GM13977 (cell line): ENCODE data around the gene NOXO1.
"Not testable (repeated sequence)": the region's sequence is repeated elsewhere in the genome, so short reads cannot be mapped to it uniquely, and the experiment has no call there.

ENCODE experiments used
- DNase-seq: peaks from one replicate; pipeline ENCODE4 v3.0.0; 2012; ENCODE audit warnings: low spot score
- in situ Hi-C: fragments of 300-500 bp; cut with MboI; formaldehyde crosslinking; loops from one replicate; pipeline ENCODE4 v1.12.0; 2022; ENCODE audit warnings: low sequenced_read_pairs, low pct_unique_long_range_greater_than_20kb, mixed read lengths, inconsistent platforms; ENCODE audit not compliant: unreplicated experiment
- TF ChIP-seq, protein P1 (sequence below): IDR thresholded peaks from 2 replicates; pipeline ENCODE4 v1.5.1; 2012; ENCODE audit warnings: mild to moderate bottlenecking, control low read depth; ENCODE audit not compliant: insufficient read depth; ENCODE audit errors: extremely low read depth, missing control alignments

The NOXO1 gene

DNA sequence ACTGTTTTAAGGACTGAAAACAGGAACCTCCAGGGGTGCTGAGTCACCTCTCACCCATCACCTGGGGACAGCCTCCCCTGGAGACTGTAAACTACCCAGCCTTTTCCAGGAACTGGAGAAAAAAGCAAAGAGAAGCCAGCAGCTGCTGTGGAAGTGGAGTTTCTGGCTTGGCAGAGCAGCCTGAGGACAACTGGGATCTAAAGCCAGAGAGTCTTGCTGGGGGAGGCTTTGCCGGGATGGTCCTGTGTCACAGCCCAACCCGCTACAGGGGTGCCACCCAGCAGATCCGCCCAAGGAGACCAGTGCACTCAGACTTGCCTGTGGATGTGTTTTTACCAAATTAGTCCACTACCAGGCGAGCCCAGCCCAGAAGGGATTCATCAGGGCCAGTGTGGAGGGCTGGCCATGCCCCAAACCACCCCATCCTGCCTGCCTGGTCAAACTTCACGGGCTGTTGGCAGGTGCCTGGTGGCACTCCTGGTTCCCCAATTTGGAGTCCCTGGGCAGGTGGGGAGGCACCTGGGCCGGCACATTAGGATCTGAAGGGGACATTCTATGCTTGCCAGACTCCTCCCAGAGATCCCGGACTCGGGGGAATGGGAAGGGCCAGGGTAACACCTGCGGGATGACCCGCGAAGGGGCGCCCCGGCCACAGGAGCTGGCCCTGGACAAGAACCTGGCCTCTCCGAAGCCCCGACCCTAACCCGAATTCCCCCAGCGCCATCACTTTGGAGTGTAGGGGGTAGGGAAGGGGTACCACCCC is 39.0 kb downstream of the NOXO1 start:
- TF ChIP-seq, protein P1, sequence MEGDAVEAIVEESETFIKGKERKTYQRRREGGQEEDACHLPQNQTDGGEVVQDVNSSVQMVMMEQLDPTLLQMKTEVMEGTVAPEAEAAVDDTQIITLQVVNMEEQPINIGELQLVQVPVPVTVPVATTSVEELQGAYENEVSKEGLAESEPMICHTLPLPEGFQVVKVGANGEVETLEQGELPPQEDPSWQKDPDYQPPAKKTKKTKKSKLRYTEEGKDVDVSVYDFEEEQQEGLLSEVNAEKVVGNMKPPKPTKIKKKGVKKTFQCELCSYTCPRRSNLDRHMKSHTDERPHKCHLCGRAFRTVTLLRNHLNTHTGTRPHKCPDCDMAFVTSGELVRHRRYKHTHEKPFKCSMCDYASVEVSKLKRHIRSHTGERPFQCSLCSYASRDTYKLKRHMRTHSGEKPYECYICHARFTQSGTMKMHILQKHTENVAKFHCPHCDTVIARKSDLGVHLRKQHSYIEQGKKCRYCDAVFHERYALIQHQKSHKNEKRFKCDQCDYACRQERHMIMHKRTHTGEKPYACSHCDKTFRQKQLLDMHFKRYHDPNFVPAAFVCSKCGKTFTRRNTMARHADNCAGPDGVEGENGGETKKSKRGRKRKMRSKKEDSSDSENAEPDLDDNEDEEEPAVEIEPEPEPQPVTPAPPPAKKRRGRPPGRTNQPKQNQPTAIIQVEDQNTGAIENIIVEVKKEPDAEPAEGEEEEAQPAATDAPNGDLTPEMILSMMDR: no peak
- DNase-seq: no peak
- in situ Hi-C loops: no loop called here

DNA sequence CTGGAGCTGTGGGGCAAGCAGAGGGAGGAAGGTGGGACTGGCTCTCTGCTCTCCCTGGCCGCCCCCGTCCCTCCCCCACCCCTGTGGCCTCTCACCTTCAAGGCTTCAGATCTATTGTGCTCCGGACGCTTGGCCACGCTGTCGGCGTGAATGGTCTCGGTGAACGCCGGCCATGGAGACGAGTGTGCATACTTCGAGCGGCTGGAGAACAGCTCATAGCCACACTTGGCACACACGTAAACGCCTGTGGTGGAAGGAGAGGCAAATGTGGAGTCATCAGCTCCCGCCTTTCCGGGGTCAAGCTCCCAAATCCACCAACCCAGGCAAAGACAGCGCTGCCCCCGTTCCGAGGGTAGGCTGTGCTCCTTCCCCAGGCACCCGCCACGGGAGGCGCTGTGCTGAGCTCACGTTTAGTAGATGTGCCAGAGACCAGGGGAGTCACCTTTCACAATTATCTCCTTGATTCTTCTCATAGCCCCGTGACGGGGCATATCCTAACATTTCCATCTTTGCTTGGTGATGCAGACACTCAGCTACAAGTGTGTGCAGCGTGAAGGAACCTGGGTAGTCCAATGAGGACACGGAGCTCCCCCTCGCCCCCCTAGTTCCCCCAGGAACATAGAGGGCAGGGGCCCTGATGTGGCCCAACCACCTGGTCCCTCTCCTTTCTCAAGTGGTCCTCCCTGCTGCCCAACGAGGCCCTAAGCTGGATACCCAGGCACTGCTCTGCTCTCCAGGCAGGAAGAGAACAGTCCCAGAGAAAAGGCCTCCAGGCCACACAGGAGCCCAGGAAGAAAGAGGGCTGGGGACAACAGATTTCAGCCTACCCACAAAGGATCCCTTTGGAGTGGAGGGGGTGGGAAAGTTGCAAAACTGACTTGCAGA is 39.9 kb downstream of the NOXO1 start:
- in situ Hi-C loops: no loop called here
- DNase-seq: no peak
- TF ChIP-seq, protein P1: no peak

DNA sequence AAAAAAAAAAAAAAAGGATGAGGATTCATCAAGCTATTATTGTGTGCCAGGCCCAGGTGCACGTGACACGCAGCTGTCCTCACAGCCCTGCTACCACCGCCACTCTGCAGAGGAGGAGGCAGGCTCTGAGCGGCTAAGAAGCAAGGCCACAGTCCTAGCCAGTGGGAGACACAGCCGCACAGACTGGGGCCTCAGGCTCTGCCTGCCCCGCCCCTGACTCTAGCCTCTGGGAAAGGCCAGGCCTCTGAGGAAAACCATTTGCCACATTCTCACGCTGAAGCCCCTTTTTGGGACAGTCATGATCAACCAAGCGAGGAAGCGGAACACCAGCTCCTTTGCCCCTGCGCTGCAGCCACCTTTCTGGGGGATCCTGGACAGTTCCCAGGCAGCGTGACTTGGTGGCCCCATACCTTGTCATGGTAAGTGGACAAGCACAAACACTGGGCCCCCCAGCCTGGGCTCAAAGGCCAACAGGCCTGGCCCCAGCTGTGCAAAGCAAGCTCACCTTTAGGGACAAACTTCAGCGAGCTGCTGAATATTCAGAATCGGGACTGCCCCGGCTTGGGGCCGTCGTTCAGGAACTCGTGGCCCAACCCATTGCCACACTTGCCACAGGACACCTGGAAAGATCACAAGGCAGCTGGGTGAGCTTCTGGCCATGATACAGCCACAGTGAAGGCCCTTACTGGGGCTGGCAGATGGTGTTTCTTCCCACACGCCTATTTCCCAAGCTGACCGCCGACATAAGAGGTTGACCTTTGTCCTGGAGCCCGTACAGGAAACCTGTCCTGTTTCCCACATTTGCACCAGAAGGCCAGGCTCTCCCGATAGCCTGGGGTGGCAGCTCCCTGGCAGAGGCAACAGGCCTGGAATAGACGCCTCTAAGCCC is 40.8 kb downstream of the NOXO1 start:
- in situ Hi-C loops: no loop called here
- no peak for DNase-seq
- TF ChIP-seq, protein P1: no peak

DNA sequence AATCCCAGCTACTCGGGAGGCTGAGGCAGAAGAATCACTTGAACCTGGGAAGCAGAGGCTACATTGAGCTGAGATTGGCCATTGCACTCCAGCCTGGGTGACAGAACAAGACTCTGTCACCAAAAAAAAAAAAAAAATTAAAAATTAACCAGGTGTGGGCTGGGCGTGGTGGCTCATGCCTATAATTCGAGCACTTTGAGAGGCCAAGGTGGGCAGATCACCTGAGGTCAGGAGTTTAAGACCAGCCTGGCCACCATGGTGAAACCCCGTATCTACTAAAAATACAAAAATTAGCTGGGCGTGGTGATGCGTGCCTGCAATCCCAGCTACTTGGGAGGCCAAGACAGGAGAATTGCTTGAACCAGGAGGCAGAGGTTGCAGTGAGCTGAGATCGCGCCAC is 41.4 kb downstream of the NOXO1 start:
- in situ Hi-C loops: loop anchor here (10.0 kb wide), 1 partner anchor 75 kb away; no protein-coding TSS in a partner anchor

DNA sequence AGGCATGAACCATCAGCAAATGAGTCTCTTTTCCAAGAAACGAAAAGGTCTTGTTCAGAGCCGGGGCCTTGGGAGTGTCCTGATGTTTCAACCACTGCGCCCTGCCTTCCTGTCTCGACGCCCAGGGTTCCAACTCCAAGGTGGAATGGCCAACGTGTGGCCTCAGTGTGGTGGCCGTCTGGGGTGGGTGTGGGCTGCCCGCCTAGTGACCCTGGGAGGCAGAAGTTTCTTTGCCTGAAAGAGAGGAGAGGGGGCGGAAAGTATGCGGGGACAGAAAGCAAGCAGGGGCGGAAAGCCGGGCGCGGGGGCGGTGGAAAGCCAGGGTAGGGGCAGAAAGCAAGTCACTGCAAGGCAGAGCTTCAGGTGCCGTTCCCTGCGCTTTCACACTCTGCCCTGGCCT is 42.4 kb downstream of the NOXO1 start:
- TF ChIP-seq, protein P1: no peak
- DNase-seq: no peak
- in situ Hi-C loops: loop anchor here (10.0 kb wide), 1 partner anchor 74 kb away; no protein-coding TSS in a partner anchor

More for the DNA sequence above, 41.4 kb downstream of the NOXO1 start:
- not testable (repeated sequence) for DNase-seq

DNA sequence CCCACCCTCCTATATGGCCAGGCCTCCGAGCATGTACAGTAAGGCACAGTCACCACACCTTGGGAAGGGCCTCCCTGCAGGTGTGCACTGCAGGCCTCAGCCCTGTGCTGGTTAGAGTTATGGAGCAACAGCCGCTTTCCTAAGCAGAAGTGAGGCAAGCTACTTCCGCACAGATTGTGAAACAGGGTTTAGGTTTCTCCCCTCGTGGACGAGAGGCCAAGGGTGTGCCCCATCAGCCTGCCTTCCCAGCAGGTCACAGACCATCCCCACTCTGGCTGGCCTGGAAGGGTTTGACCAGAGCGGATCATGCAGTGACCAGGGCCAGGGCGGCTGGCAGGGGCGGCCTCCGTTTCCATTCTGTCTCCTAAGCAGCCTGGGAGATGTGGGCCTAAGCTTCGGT is 43.0 kb downstream of the NOXO1 start:
- DNase-seq: no peak
- TF ChIP-seq, protein P1: no peak
- in situ Hi-C loops: loop anchor here (10.0 kb wide), 1 partner anchor 74 kb away; no protein-coding TSS in a partner anchor
